NCI-H128 (cell line): ENCODE data around the gene DHX35.
A peak's percentile ranks its signal among the peaks of the same experiment; 100 is the strongest.

ENCODE experiments used
- DNase-seq: peaks from one replicate; lab custom pipeline; 2025; ENCODE audit not compliant: unreplicated experiment; lab: John Stamatoyannopoulos, UW

Gene DHX35

GRCh38 chr20:38962044-38962927 lies at the start of gene DHX35:
DHX35 (plus strand) TSS chr20:38962344; CDS start chr20:38962368, 24 bp downstream.
- peak; percentile 93 for DNase-seq

GRCh38 chr20:38915355-38915754 lies 46.8 kb upstream of the DHX35 start:
- no peak for DNase-seq

GRCh38 chr20:38917657-38918056 lies 44.5 kb upstream of the DHX35 start:
- no peak for DNase-seq

- DNase-seq, result no peak
These were observed 44.0 kb upstream of the DHX35 start for GRCh38 chr20:38918172-38918571.

GRCh38 chr20:38919683-38920082 lies 42.5 kb upstream of the DHX35 start:
- no peak for DNase-seq

GRCh38 chr20:38920411-38920810 lies 41.7 kb upstream of the DHX35 start:
- no peak for DNase-seq

- DNase-seq, result no peak
These were observed 41.3 kb upstream of the DHX35 start for GRCh38 chr20:38920851-38921250.

- no peak for DNase-seq
These were observed 37.4 kb upstream of the DHX35 start for GRCh38 chr20:38924718-38925117.

GRCh38 chr20:38926142-38926933 lies 35.8 kb upstream of the DHX35 start, which contains the start of gene FAM83D:
FAM83D (plus strand) TSS chr20:38926417; CDS start chr20:38926443, 26 bp downstream.
- peak; percentile 98 for DNase-seq

GRCh38 chr20:38926934-38927616 lies 35.1 kb upstream of the DHX35 start:
- no peak for DNase-seq

GRCh38 chr20:38927902-38928578 lies 34.1 kb upstream of the DHX35 start:
- no peak for DNase-seq

- DNase-seq, result no peak
These were observed 31.9 kb upstream of the DHX35 start for GRCh38 chr20:38930242-38930569.

- DNase-seq, result no peak
These were observed 30.2 kb upstream of the DHX35 start for GRCh38 chr20:38931984-38932383.

- DNase-seq, result no peak
These were observed 29.6 kb upstream of the DHX35 start for GRCh38 chr20:38932457-38933120.

GRCh38 chr20:38934530-38934929 lies 27.6 kb upstream of the DHX35 start:
- no peak for DNase-seq

- DNase-seq, result no peak
These were observed 26.9 kb upstream of the DHX35 start for GRCh38 chr20:38935285-38935684.

GRCh38 chr20:38935967-38936407 lies 26.2 kb upstream of the DHX35 start:
- DNase-seq, result no peak

GRCh38 chr20:38937000-38937399 lies 25.1 kb upstream of the DHX35 start:
- no peak for DNase-seq

GRCh38 chr20:38937978-38938473 lies 24.1 kb upstream of the DHX35 start:
- DNase-seq, result no peak

GRCh38 chr20:38939686-38940085 lies 22.5 kb upstream of the DHX35 start:
- no peak for DNase-seq
